HepG2 (cell line): ENCODE data around the gene FSCN2. TPM values are rescaled to one million over a fixed set of nuclear protein-coding genes. Genes with fewer than 3 reads are reported as not detected.
A peak's percentile ranks its signal among the peaks of the same experiment; 100 is the strongest.

Experiments
- ATF7-NPFF ChIP-seq: sonication (generic); formaldehyde crosslinking; IDR thresholded peaks from 2 replicates; pipeline ENCODE4 v1.8.1; 2023; ENCODE audit warnings: mild to moderate bottlenecking, low read depth, missing genetic modification reagents, moderate library complexity
- ETV5 ChIP-seq: IDR thresholded peaks from 2 replicates; pipeline ENCODE4 v1.6.1; 2018; ENCODE audit warnings: missing biosample characterization, missing genetic modification reagents, inconsistent platforms, borderline replicate concordance
- HNRNPUL1 ChIP-seq: fragments of 200-400 bp; formaldehyde crosslinking; IDR thresholded peaks from 2 replicates; pipeline ENCODE4 v1.6.1; 2017; ENCODE audit warnings: low read depth, mild to moderate bottlenecking, low read length, moderate library complexity
- HOXA3 ChIP-seq: sonication (generic); formaldehyde crosslinking; IDR thresholded peaks from 2 replicates; pipeline ENCODE4 v1.5.0; 2020; ENCODE audit warnings: missing genetic modification reagents
- HOXA9 ChIP-seq: sonication (generic); formaldehyde crosslinking; IDR thresholded peaks from 2 replicates; pipeline ENCODE4 v1.8.1; 2022; ENCODE audit warnings: missing genetic modification reagents, mild to moderate bottlenecking, moderate library complexity, borderline replicate concordance
- IKZF4 ChIP-seq: sonication (generic); formaldehyde crosslinking; IDR thresholded peaks from 2 replicates; pipeline ENCODE4 v1.5.1; 2020; ENCODE audit warnings: borderline replicate concordance, mild to moderate bottlenecking, low read depth, missing genetic modification reagents; ENCODE audit errors: not compliant biosample characterization
- MEIS1 ChIP-seq: sonication (generic); formaldehyde crosslinking; IDR thresholded peaks from 2 replicates; pipeline ENCODE4 v1.9.0; 2021; ENCODE audit warnings: mild to moderate bottlenecking, missing genetic modification reagents, moderate library complexity, borderline replicate concordance
- NFIB ChIP-seq: sonication (generic); formaldehyde crosslinking; IDR thresholded peaks from 2 replicates; pipeline ENCODE4 v1.9.0; 2021; ENCODE audit warnings: missing genetic modification reagents, mild to moderate bottlenecking, borderline replicate concordance
- SRSF1 ChIP-seq: fragments of 200-400 bp; formaldehyde crosslinking; optimal IDR thresholded peaks from 2 replicates; pipeline ENCODE3; 2017; ENCODE audit warnings: mild to moderate bottlenecking, low read depth, low read length, moderate library complexity
- ZNF354B ChIP-seq: sonication (generic); formaldehyde crosslinking; IDR thresholded peaks from 2 replicates; pipeline ENCODE4 v1.8.0; 2022; ENCODE audit warnings: mild to moderate bottlenecking, missing genetic modification reagents
- ZNF382 ChIP-seq: sonication (generic); formaldehyde crosslinking; IDR thresholded peaks from 2 replicates; pipeline ENCODE4 v1.5.0; 2020; ENCODE audit warnings: missing genetic modification reagents, mild to moderate bottlenecking, borderline replicate concordance
- ZNF44 ChIP-seq: sonication (generic); formaldehyde crosslinking; IDR thresholded peaks from 2 replicates; pipeline ENCODE4 v1.5.1; 2020; ENCODE audit warnings: mild to moderate bottlenecking, missing genetic modification reagents
- ZNF562 ChIP-seq: sonication (generic); formaldehyde crosslinking; IDR thresholded peaks from 2 replicates; pipeline ENCODE4 v1.8.0; 2022; ENCODE audit warnings: missing genetic modification reagents, borderline replicate concordance
- ZNF674 ChIP-seq: sonication (generic); formaldehyde crosslinking; IDR thresholded peaks from 2 replicates; pipeline ENCODE4 v1.5.0; 2020; ENCODE audit warnings: low read depth, mild to moderate bottlenecking, missing genetic modification reagents
- polyA plus RNA-seq, 8 experiments: library from polyadenylated mRNA; depleted of rRNA in 3 of 8; stranded (reverse) in 7 of 8; unstranded in 1 of 8; fragments of >200 nt; fragmentation: Illumina TruSeq in 4 of 8; extraction: Trizol in 4 of 8; gene quantifications; 2 replicates each; pipeline versions ENCODE4 v1.2.1 to v1.2.3, GENCODE V29; 2011 to 2016; ENCODE audit warnings: low read depth in 4 of 8, missing spikeins in 1 of 8, mixed read lengths in 1 of 8; ENCODE audit not compliant: insufficient read depth in 1 of 8
- total RNA-seq, 5 experiments: library from RNA; depleted of rRNA; stranded (reverse); fragments of >200 nt; fragmentation: Illumina TruSeq; extraction: Trizol; gene quantifications; 2 replicates each; pipeline ENCODE4 v1.2.3, GENCODE V29; 2016; ENCODE audit warnings: low read depth in 1 of 5
- TF ChIP-seq, protein P1 (sequence below): sonication (generic); formaldehyde crosslinking; IDR thresholded peaks from 2 replicates; pipeline ENCODE4 v1.4.0; 2020; ENCODE audit warnings: missing genetic modification reagents
- TF ChIP-seq, protein P2 (sequence below): sonication (generic); formaldehyde crosslinking; IDR thresholded peaks from 2 replicates; pipeline ENCODE4 v1.4.0; 2020; ENCODE audit warnings: mild to moderate bottlenecking, missing genetic modification reagents

Gene FSCN2
- total and polyA plus RNA-seq, 2 of the 13 experiments (the other 11 are each of a cell fraction or from before 2014, with no cell fraction given), result 0.09 TPM; not detected in 1

DNA sequence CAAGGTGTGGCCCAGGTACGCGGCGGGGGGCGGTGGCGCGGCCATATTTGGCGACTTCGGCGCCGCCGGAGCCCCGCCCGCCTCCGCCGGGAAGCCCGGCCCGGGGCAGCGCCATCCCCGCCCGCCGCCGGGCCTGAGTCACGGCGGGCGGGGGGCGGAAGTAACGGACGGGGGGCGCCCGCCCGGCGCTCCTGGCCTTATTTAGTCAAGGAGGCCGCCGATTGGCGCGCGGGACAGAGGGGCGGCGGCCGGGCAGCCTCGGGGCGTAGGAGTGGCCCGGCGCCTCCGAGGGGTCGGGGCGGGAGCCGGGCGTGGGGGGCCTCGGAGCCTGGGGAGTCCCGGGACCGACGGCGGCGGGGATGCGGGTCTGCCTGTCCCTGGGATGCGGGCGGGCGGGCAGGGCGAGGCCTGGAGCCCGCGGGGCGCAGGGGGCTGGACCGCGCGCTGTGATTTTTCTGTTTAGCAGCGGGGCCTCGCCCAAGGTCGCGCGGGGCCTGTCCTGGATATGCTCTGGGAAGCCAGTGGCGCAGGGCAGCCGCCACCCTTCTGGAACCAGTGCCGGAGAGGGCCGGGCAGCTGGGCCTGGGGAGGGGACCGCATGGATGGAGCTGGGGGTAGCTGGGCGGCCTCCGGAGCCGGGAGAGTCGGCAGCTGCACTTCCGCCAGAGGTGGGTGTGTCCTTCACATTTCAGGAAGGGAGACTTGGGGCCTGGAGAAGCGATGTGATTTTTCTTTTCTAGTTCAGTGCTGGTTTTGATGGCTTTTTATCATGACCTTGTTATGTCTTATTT lies 13.2 kb upstream of the FSCN2 start (continued):
- TF ChIP-seq ZNF562, result no peak
- TF ChIP-seq ZNF674 (CRISPR knock-in tag), result no peak
- no peak for TF ChIP-seq ZNF354B (CRISPR knock-in tag)
- TF ChIP-seq, protein P1, sequence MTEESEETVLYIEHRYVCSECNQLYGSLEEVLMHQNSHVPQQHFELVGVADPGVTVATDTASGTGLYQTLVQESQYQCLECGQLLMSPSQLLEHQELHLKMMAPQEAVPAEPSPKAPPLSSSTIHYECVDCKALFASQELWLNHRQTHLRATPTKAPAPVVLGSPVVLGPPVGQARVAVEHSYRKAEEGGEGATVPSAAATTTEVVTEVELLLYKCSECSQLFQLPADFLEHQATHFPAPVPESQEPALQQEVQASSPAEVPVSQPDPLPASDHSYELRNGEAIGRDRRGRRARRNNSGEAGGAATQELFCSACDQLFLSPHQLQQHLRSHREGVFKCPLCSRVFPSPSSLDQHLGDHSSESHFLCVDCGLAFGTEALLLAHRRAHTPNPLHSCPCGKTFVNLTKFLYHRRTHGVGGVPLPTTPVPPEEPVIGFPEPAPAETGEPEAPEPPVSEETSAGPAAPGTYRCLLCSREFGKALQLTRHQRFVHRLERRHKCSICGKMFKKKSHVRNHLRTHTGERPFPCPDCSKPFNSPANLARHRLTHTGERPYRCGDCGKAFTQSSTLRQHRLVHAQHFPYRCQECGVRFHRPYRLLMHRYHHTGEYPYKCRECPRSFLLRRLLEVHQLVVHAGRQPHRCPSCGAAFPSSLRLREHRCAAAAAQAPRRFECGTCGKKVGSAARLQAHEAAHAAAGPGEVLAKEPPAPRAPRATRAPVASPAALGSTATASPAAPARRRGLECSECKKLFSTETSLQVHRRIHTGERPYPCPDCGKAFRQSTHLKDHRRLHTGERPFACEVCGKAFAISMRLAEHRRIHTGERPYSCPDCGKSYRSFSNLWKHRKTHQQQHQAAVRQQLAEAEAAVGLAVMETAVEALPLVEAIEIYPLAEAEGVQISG (CRISPR knock-in tag), result peak; percentile 56
- peak; percentile 68 for TF ChIP-seq ETV5 (CRISPR knock-in tag)
- TF ChIP-seq HOXA9 (CRISPR knock-in tag), result no peak
- TF ChIP-seq HNRNPUL1, result no peak
- no peak for TF ChIP-seq NFIB (CRISPR knock-in tag)
- peak; percentile 54 for TF ChIP-seq IKZF4
- TF ChIP-seq ZNF382, result no peak
- TF ChIP-seq ATF7-NPFF (CRISPR knock-in tag), result peak; percentile 12; the same call in 1 of the 2 replicates
- TF ChIP-seq HOXA3 (CRISPR knock-in tag), result peak; percentile 47; the same call in 1 of the 2 replicates
- TF ChIP-seq, protein P2, sequence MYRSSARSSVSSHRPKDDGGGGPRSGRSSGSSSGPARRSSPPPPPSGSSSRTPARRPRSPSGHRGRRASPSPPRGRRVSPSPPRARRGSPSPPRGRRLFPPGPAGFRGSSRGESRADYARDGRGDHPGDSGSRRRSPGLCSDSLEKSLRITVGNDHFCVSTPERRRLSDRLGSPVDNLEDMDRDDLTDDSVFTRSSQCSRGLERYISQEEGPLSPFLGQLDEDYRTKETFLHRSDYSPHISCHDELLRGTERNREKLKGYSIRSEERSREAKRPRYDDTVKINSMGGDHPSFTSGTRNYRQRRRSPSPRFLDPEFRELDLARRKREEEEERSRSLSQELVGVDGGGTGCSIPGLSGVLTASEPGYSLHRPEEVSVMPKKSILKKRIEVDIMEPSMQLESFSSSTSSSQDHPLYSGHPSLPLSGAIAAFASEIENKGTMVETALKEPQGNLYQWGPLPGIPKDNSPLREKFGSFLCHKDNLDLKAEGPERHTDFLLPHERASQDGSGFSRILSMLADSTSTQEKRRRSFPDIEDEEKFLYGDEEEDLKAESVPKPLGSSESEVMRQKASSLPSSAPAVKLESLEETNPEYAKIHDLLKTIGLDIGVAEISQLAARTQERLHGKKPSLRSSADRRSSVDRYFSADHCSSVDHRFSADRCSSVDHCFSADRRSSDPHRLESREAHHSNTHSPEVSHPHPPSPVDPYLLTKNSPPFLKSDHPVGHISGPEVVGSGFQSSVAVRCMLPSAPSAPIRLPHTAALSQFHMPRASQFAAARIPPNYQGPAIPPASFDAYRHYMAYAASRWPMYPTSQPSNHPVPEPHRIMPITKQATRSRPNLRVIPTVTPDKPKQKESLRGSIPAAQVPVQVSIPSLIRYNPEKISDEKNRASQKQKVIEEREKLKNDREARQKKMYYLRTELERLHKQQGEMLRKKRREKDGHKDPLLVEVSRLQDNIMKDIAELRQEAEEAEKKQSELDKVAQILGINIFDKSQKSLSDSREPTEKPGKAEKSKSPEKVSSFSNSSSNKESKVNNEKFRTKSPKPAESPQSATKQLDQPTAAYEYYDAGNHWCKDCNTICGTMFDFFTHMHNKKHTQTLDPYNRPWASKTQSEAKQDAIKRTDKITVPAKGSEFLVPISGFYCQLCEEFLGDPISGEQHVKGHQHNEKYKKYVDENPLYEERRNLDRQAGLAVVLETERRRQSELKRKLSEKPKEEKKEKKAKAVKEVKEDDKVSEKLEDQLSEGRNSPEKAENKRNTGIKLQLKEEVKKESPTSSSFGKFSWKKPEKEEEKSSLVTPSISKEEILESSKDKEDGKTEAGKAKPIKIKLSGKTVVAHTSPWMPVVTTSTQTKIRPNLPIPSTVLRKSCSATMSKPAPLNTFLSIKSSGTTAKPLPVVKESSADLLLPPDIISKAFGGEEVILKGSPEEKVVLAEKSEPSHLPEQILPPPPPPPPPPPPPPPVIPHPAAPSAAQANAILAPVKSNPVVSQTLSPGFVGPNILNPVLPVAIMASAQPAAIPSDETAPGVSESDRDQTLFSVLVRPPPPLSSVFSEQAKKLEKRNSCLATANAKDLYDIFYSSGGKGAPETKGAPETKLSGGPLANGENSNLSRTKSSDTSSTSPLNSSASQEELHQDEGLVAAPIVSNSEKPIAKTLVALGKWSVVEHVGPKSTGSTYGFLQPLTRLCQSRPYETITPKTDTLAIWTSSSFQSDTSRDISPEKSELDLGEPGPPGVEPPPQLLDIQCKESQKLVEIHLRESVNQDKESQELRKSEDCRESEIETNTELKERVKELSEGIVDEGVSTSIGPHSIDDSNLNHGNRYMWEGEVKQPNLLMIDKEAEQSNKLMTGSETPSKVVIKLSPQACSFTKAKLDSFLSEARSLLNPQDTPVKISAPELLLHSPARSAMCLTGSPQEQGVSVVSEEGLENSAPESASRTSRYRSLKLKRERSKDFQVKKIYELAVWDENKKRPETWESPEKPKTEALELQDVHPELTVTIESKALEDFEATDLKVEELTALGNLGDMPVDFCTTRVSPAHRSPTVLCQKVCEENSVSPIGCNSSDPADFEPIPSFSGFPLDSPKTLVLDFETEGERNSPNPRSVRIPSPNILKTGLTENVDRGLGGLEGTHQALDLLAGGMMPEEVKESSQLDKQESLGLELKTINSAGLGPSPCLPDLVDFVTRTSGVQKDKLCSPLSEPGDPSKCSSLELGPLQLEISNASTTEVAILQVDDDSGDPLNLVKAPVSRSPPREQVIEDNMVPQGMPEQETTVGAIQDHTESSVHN, result no peak
- no peak for TF ChIP-seq ZNF44 (CRISPR knock-in tag)
- peak; percentile 46 for TF ChIP-seq SRSF1
- TF ChIP-seq MEIS1, result no peak
